B cell (primary cell): Measurements from ENCODE around the gene APEX1. TPM values are rescaled to one million over a fixed set of nuclear protein-coding genes. Genes with fewer than 3 reads are reported as not detected.

Source experiments
- ATAC-seq: fragments of 200-7000 bp; cut with Tn5 transposase; one replicate; pipeline ENCODE4 v1.10.0; 2021; ENCODE audit warnings: low read depth, mild to moderate bottlenecking, moderate number of reproducible peaks, moderate library complexity
- CTCF ChIA-PET: fragments of 350-600 bp; sonication (Branson Sonifier 250); formaldehyde crosslinking; loops from one replicate; lab custom pipeline; 2021; ENCODE audit warnings: antibody characterized with exemption, inconsistent platforms; lab: Charles Lee
- POLR2A ChIA-PET: fragments of 350-600 bp; sonication (Branson Sonifier 250); formaldehyde crosslinking; loops from one replicate; lab custom pipeline; 2021; ENCODE audit warnings: antibody characterized with exemption; lab: Charles Lee
- DNase-seq: peaks from one replicate; pipeline ENCODE4 v3.0.0; 2013
- H2AFZ ChIP-seq: 2 replicates; pipeline ENCODE4 v1.6.1; 2012; ENCODE audit warnings: mild to moderate bottlenecking, low read depth, low read length; ENCODE audit not compliant: insufficient read depth, poor library complexity, severe bottlenecking
- H3K27ac ChIP-seq, 2 donors: 1 replicate in 1 of 2; 2 replicates in 1 of 2; pipeline ENCODE4 v1.5.1; 2012 to 2013; ENCODE audit warnings: low read length in 2 of 2, mild to moderate bottlenecking in 2 of 2, moderate library complexity in 1 of 2
- H3K27me3 ChIP-seq, 4 experiments: fragments of 200-600 bp in 1 of 4; sonication (generic) in 1 of 4; replicated peaks in 1 of 4; 1 replicate in 2 of 4; 2 replicates in 2 of 4; pipeline versions ENCODE4 v1.6.1 to v1.7.0; 2013 to 2016; ENCODE audit warnings: low read length in 3 of 4, mild to moderate bottlenecking in 2 of 4, mixed read lengths in 1 of 4, moderate library complexity in 1 of 4; ENCODE audit not compliant: insufficient read depth in 4 of 4, control insufficient read depth in 3 of 4; ENCODE audit errors: control extremely low read depth in 1 of 4
- H3K36me3 ChIP-seq, 2 experiments: replicated peaks in 1 of 2; 1 replicate in 1 of 2; 2 replicates in 1 of 2; pipeline versions ENCODE4 v1.6.1 to v1.7.1; 2013; ENCODE audit warnings: low read length in 1 of 2; ENCODE audit not compliant: insufficient read depth in 2 of 2, control insufficient read depth in 1 of 2; ENCODE audit errors: control extremely low read depth in 1 of 2, extremely low read depth in 1 of 2
- H3K4me1 ChIP-seq, 2 donors: fragments of 200-600 bp in 1 of 2; sonication (generic) in 1 of 2; 1 replicate in 1 of 2; 2 replicates in 1 of 2; pipeline versions ENCODE4 v1.5.1 to v1.6.1; 2013 to 2017; ENCODE audit warnings: low read length in 2 of 2; ENCODE audit not compliant: control insufficient read depth in 2 of 2, insufficient read depth in 2 of 2
- H3K4me2 ChIP-seq: replicated peaks from 2 replicates; pipeline ENCODE3; 2012; ENCODE audit warnings: mild to moderate bottlenecking, low read depth, low read length; ENCODE audit not compliant: poor library complexity, severe bottlenecking
- H3K4me3 ChIP-seq, 5 experiments: fragments of 200-600 bp in 1 of 5; sonication (generic) in 1 of 5; 1 replicate in 3 of 5; 2 replicates in 2 of 5; pipeline versions ENCODE4 v1.5.1 to v1.7.0; 2011 to 2016; ENCODE audit warnings: low read length in 4 of 5, mild to moderate bottlenecking in 4 of 5, low read depth in 2 of 5, control low read depth in 1 of 5, moderate library complexity in 1 of 5; ENCODE audit not compliant: insufficient read depth in 1 of 5; ENCODE audit errors: control extremely low read depth in 1 of 5, extremely low read depth in 1 of 5
- H3K79me2 ChIP-seq: fragments of 200-600 bp; sonication (generic); one replicate; pipeline ENCODE4 v1.6.0; 2016; ENCODE audit warnings: low read length; ENCODE audit not compliant: control insufficient read depth, insufficient read depth
- H3K9ac ChIP-seq: fragments of 200-600 bp; sonication (generic); 2 replicates; pipeline ENCODE4 v1.6.1; 2017; ENCODE audit warnings: mild to moderate bottlenecking, low read length, moderate library complexity
- H3K9me3 ChIP-seq, 3 donors: one replicate each; pipeline versions ENCODE4 v1.6.1 to v1.7.1; 2013; ENCODE audit warnings: low read length in 2 of 3; ENCODE audit not compliant: control insufficient read depth in 2 of 3, insufficient read depth in 1 of 3; ENCODE audit errors: control extremely low read depth in 1 of 3
- H4K20me1 ChIP-seq: 2 replicates; pipeline ENCODE4 v1.6.0; 2012; ENCODE audit warnings: mild to moderate bottlenecking, low read length; ENCODE audit not compliant: insufficient read depth, control insufficient read depth, poor library complexity, severe bottlenecking
- H3K27ac Mint-ChIP-seq: one replicate; pipeline ENCODE4 v1.8.0; 2021; ENCODE audit warnings: mixed read lengths
- H3K27me3 Mint-ChIP-seq: one replicate; pipeline ENCODE4 v1.8.0; 2021; ENCODE audit warnings: mixed read lengths
- H3K4me1 Mint-ChIP-seq: one replicate; pipeline ENCODE4 v1.8.0; 2021; ENCODE audit warnings: mixed read lengths
- H3K4me3 Mint-ChIP-seq: one replicate; pipeline ENCODE4 v1.8.0; 2021; ENCODE audit warnings: mixed read lengths
- H3K9me3 Mint-ChIP-seq: one replicate; pipeline ENCODE4 v1.8.0; 2022; ENCODE audit warnings: mixed read lengths; ENCODE audit not compliant: insufficient read depth
- CTCF ChIP-seq: fragments of 200-600 bp; IDR thresholded peaks from one replicate; pipeline ENCODE4 v1.8.0; 2022; ENCODE audit warnings: antibody characterized with exemption, mild to moderate bottlenecking
- EZH2 ChIP-seq: IDR thresholded peaks from 2 replicates; pipeline ENCODE4 v1.6.1; 2012; ENCODE audit warnings: borderline replicate concordance, low read depth, mild to moderate bottlenecking, moderate library complexity, low read length; ENCODE audit not compliant: insufficient read depth, poor library complexity, severe bottlenecking
- WGBS: methylation state at CpG from one replicate; pipeline ENCODE4 v1.1.5; 2013; ENCODE audit warnings: missing lambda C conversion rate; ENCODE audit not compliant: insufficient coverage; 5-methylcytosine and 5-hydroxymethylcytosine counted together
- intact Hi-C: fragments of 100-400 bp; cut with micrococcal nuclease; formaldehyde crosslinking; loops from one replicate; pipeline ENCODE4 v1.10.0; 2022
- polyA plus RNA-seq: library from polyadenylated mRNA; depleted of rRNA; stranded (reverse); fragments of >200 nt; gene quantifications from 2 replicates; pipeline ENCODE4 v1.2.3, GENCODE V29; 2012
- total RNA-seq, 2 donors: library from RNA; stranded (reverse); fragments of 120-200 nt in 1 of 2; gene quantifications; 1 replicate in 1 of 2; 2 replicates in 1 of 2; pipeline versions ENCODE4 v1.2.3 to v1.2.4, GENCODE V29; 2013 to 2022

The APEX1 gene
- total and polyA plus RNA-seq, 2 donors (not counting 1 experiment from before 2014, with no cell fraction given) = 103 to 169 TPM

- Histone ChIP-seq H4K20me1 (peaks cover 14% of the 10 kb centered on the region), H3K36me3 (peaks cover 12 to 21% of the 10 kb centered on the region in 2 experiments), H2AFZ (peak overlapping the region; percentile 67), H3K9ac (peak overlapping the region; percentile 84), H3K9me3 (no peaks in the 10 kb centered on the region), H3K4me3 (peak overlapping the region in 4 of 5 experiments; percentile 88 to 99 (median 98)), H3K79me2 (peaks cover 46% of the 10 kb centered on the region), H3K4me1 (peaks cover 35 to 38% of the 10 kb centered on the region in 2 donors), H3K27me3 (no peaks in the 10 kb centered on the region), H3K27ac (peak overlapping the region; percentile 73 to 81), H3K4me2 (peak overlapping the region; percentile 84)
- H3K27me3 Mint-ChIP-seq = no peaks in the 10 kb centered on the region
- TF ChIP-seq CTCF = no peak
- no peak for TF ChIP-seq EZH2
- 36% methylated on average over 15 of the region's 16 CpGs for WGBS
- ChIA-PET CTCF (interaction anchor here (1.6 to 3.6 kb wide), 2 partner anchors 9 to 54 kb away, joined by 3 to 23 read pairs; partner anchors contain the start of gene TEP1), POLR2A (interaction anchor here (1.9 kb wide), 1 partner anchor 8 kb away, joined by 20 read pairs; the partner anchor contains the start of gene PIP4P1)
- ATAC-seq (no peak), DNase-seq (no peak)
- H3K4me1 Mint-ChIP-seq = peaks cover 52% of the 10 kb centered on the region
- no peaks in the 10 kb centered on the region for H3K9me3 Mint-ChIP-seq
- intact Hi-C loops = loop anchor here (1.0 to 10.0 kb wide), 5 partner anchors 8 to 986 kb away; partner anchors contain the start of genes APEX1, CHD8, PARP2 and PIP4P1
- peak overlapping the region; percentile 96 for H3K27ac Mint-ChIP-seq
- H3K4me3 Mint-ChIP-seq = peak overlapping the region; percentile 100
Measured at GRCh38 chr14:20468764-20469241, 13.8 kb downstream of the APEX1 start.
